Fibroblast of skin of right quadriceps (primary cell): Measurements from ENCODE around the gene SLC36A4.
"Not testable (repeated sequence)": the region's sequence is repeated elsewhere in the genome, so short reads cannot be mapped to it uniquely, and the experiment has no call there.

Experiments used
- DNase-seq: peaks from one replicate; pipeline ENCODE4 v3.0.0-alpha.2; 2013

The SLC36A4 gene

GRCh38 chr11:93197380-93198214 lies at the start of gene SLC36A4:
Gene SLC36A4 (minus strand): TSS chr11:93197991. CDS start chr11:93197832, 159 bp downstream.
- peak; percentile 94 for DNase-seq

- DNase-seq, result not testable (repeated sequence)
These were observed 49.0 kb upstream of the SLC36A4 start for GRCh38 chr11:93246790-93247189.

GRCh38 chr11:93244018-93244417 lies 46.2 kb upstream of the SLC36A4 start:
- no peak for DNase-seq

GRCh38 chr11:93239966-93240365 lies 42.2 kb upstream of the SLC36A4 start:
- no peak for DNase-seq

GRCh38 chr11:93238956-93239355 lies 41.2 kb upstream of the SLC36A4 start:
- DNase-seq, result no peak

GRCh38 chr11:93236741-93237675 lies 39.2 kb upstream of the SLC36A4 start:
- peak; percentile 23 for DNase-seq

GRCh38 chr11:93234602-93235207 lies 36.9 kb upstream of the SLC36A4 start:
- DNase-seq, result peak; percentile 65

GRCh38 chr11:93229876-93230275 lies 32.1 kb upstream of the SLC36A4 start:
- no peak for DNase-seq

- DNase-seq, result peak; percentile 3
These were observed 27.9 kb upstream of the SLC36A4 start for GRCh38 chr11:93225662-93226061.

- DNase-seq, result no peak
These were observed 23.7 kb upstream of the SLC36A4 start for GRCh38 chr11:93221539-93221938.

- DNase-seq, result no peak
These were observed 22.3 kb upstream of the SLC36A4 start for GRCh38 chr11:93220078-93220477.

- no peak for DNase-seq
These were observed 21.6 kb upstream of the SLC36A4 start for GRCh38 chr11:93219440-93219839.

- DNase-seq, result no peak
These were observed 18.8 kb upstream of the SLC36A4 start for GRCh38 chr11:93216511-93217101.

GRCh38 chr11:93213622-93214021 lies 15.8 kb upstream of the SLC36A4 start:
- DNase-seq, result no peak

GRCh38 chr11:93212094-93212493 lies 14.3 kb upstream of the SLC36A4 start:
- no peak for DNase-seq

- no peak for DNase-seq
These were observed 11.7 kb upstream of the SLC36A4 start for GRCh38 chr11:93209466-93209865.

- DNase-seq, result no peak
These were observed 11.0 kb upstream of the SLC36A4 start for GRCh38 chr11:93208663-93209270.

GRCh38 chr11:93199616-93200015 lies 1.8 kb upstream of the SLC36A4 start:
- no peak for DNase-seq

GRCh38 chr11:93198215-93198845 lies 539 bp upstream of the SLC36A4 start:
- no peak for DNase-seq

- no peak for DNase-seq
These were observed 893 bp downstream of the SLC36A4 start for GRCh38 chr11:93196816-93197379.

GRCh38 chr11:93194673-93195291 lies 3.0 kb downstream of the SLC36A4 start:
- no peak for DNase-seq
